ENCODE data around the gene CERS2. TPM values are rescaled to one million over a fixed set of nuclear protein-coding genes. Genes with fewer than 3 reads are reported as not detected.

CERS2 gene
- total and polyA plus RNA-seq, 2 of the 8 experiments (the other 6 are each of a cell fraction or from before 2014, with no cell fraction given): 216 to 237 TPM

GRCh38 chr1:150954708-150955107, 19.9 kb downstream of the CERS2 start:
- Histone ChIP-seq H3K56ac (replicated peaks; ENCODE audit: insufficient read length, low read depth, low read length) (no peak overlapping the region), H2BK20ac (ENCODE audit: low read length) (no peak overlapping the region), H3K27me3 (replicated peaks in 1 of 4; ENCODE audit: control insufficient read depth in 3 of 4, extremely low read depth in 1 of 4, insufficient read depth in 3 of 4, low read length in 3 of 4) (no peaks in the 10 kb centered on the region), H4K20me1 (replicated peaks in 1 of 2; ENCODE audit: control insufficient read depth in 1 of 2, insufficient read depth in 2 of 2, low read length in 2 of 2) (peaks cover 0 to 2% of the 10 kb centered on the region in 2 experiments), H2BK12ac (ENCODE audit: low read depth, low read length) (no peak overlapping the region), H3K4me2 (ENCODE audit: insufficient read depth in 1 of 2, low read depth in 2 of 2, low read length in 2 of 2) (no peak overlapping the region), H3K18ac (ENCODE audit: extremely low read depth, low read length) (no peak overlapping the region), H3K36me3 (ENCODE audit: control insufficient read depth in 2 of 4, insufficient read depth in 4 of 4, low read length in 3 of 4) (peaks cover 15 to 70% (median 45%) of the 10 kb centered on the region in 4 experiments; a peak in 7 of 8 replicates), H3K4me1 (replicated peaks in 1 of 4; ENCODE audit: control insufficient read depth in 3 of 4, insufficient read depth in 4 of 4, low read length in 3 of 4) (no peaks in the 10 kb centered on the region), H2AK5ac (ENCODE audit: low read depth, low read length) (no peak overlapping the region), H3K23me2 (ENCODE audit: low read depth, low read length) (no peaks in the 10 kb centered on the region), H3K4me3 (ENCODE audit: extremely low read depth in 1 of 4, insufficient read depth in 2 of 4, low read depth in 3 of 4, low read length in 4 of 4) (no peak overlapping the region), H3K9ac (replicated peaks in 1 of 4; ENCODE audit: extremely low read depth in 1 of 4, low read depth in 3 of 4, low read length in 3 of 4) (no peak overlapping the region), H3K9me3 (ENCODE audit: insufficient read depth in 2 of 2, low read depth in 1 of 2, low read length in 1 of 2) (no peaks in the 10 kb centered on the region), H4K91ac (replicated peaks; ENCODE audit: insufficient read length, low read length) (no peak overlapping the region), H2AFZ (ENCODE audit: low read length) (no peak overlapping the region), H4K5ac (ENCODE audit: insufficient read length, low read depth, low read length) (no peak overlapping the region), H3K27ac (ENCODE audit: low read depth, low read length) (no peak overlapping the region), H3K23ac (ENCODE audit: insufficient read length) (no peak overlapping the region), H2BK120ac (replicated peaks; ENCODE audit: low read depth, low read length) (no peak overlapping the region), H3K4ac (replicated peaks; ENCODE audit: insufficient read length, low read depth, low read length) (no peak overlapping the region), H3K79me1 (ENCODE audit: low read depth, low read length) (no peaks in the 10 kb centered on the region), H3K79me2 (ENCODE audit: control insufficient read depth in 1 of 2, insufficient read depth in 2 of 2, low read length in 2 of 2) (no peaks in the 10 kb centered on the region), H4K8ac (ENCODE audit: extremely low read depth, insufficient read depth, low read length) (no peak overlapping the region), H3K14ac (ENCODE audit: insufficient read length) (no peak overlapping the region), H2BK15ac (ENCODE audit: low read length) (no peak overlapping the region), H2BK5ac (ENCODE audit: low read depth, low read length) (no peak overlapping the region)
- POLR2A ChIA-PET (ENCODE audit: partially characterized antibody): interaction anchor here (2.0 to 14.5 kb wide), 2 partner anchors 12 to 27 kb away, joined by 7 to 126 read pairs; partner anchors contain the start of gene ANXA9
- no peak for DNase-seq (ENCODE audit: low read depth in 1 of 2, low spot score in 2 of 2)
- CTCF ChIA-PET (ENCODE audit: partially characterized antibody): interaction anchor here (0.7 to 2.2 kb wide), 4 partner anchors 17 to 46 kb away, joined by 3 to 12 read pairs (median 6); no protein-coding TSS in a partner anchor
- WGBS, 2 experiments (ENCODE audit: extremely low coverage in 1 of 2, insufficient coverage in 1 of 2, insufficient read length in 1 of 2, insufficient replicate concordance in 2 of 2, low coverage in 1 of 2, low lambda C conversion rate in 2 of 2, missing lambda C conversion rate in 1 of 2): 94% methylated on average over 3 of the region's 3 CpGs; no CpG with 5 or more reads in 1 of the 2 experiments
- FAIRE-seq: no peak
- TF ChIP-seq EGR1 (IDR thresholded peaks at IDR 0.05; ENCODE audit: borderline replicate concordance, low read depth, low read length): no peak
- no peak for TF ChIP-seq TAF7 (optimal IDR thresholded peaks at IDR 0.05; ENCODE audit: borderline replicate concordance, low read depth, low read length)
- TF ChIP-seq SIRT6 (IDR thresholded peaks at IDR 0.05; ENCODE audit: low read length): no peak
- no peak for TF ChIP-seq JUND (IDR thresholded peaks at IDR 0.05; ENCODE audit: low read length)
- no peak for TF ChIP-seq PHF8 (conservative IDR thresholded peaks at IDR 0.05; ENCODE audit: low read depth, low read length)
- no peak for TF ChIP-seq TAF1 (IDR thresholded peaks at IDR 0.05; ENCODE audit: low read depth, low read length)
- TF ChIP-seq RFX5 (IDR thresholded peaks at IDR 0.05; ENCODE audit: borderline replicate concordance, low read depth, low read length): no peak
- TF ChIP-seq HDAC2 (IDR thresholded peaks at IDR 0.05; ENCODE audit: borderline replicate concordance in 1 of 2, low read depth in 2 of 2, low read length in 2 of 2): no peak
- no peak for TF ChIP-seq SP4 (IDR thresholded peaks at IDR 0.05; ENCODE audit: low read length)
- no peak for TF ChIP-seq SP2 (IDR thresholded peaks at IDR 0.05; ENCODE audit: low read length)
- TF ChIP-seq RBBP5 (IDR thresholded peaks at IDR 0.05; ENCODE audit: borderline replicate concordance, low read depth, low read length): no peak
- TF ChIP-seq CREB1 (IDR thresholded peaks at IDR 0.05): no peak
- no peak for TF ChIP-seq POLR2A (IDR thresholded peaks at IDR 0.05; ENCODE audit: control extremely low read depth in 1 of 2, low read depth in 2 of 2, low read length in 2 of 2)
- no peak for TF ChIP-seq TCF12 (IDR thresholded peaks at IDR 0.05; ENCODE audit: low read depth, low read length)
- no peak for TF ChIP-seq POU5F1 (IDR thresholded peaks at IDR 0.05; ENCODE audit: low read depth, low read length)
- no peak for TF ChIP-seq ASH2L (IDR thresholded peaks at IDR 0.05; ENCODE audit: low read length)
- TF ChIP-seq KDM1A (IDR thresholded peaks at IDR 0.05; ENCODE audit: borderline replicate concordance, low read length): no peak

Data from H1 (cell line).